Keratinocyte (primary cell): Measurements from ENCODE around the gene RBM47. TPM values are rescaled to one million over a fixed set of nuclear protein-coding genes. Genes with fewer than 3 reads are reported as not detected.

Experiments
- DNase-seq: peaks from one replicate; pipeline ENCODE4 v3.0.0-alpha.2; 2011; ENCODE audit warnings: low read depth, missing footprints, low spot score
- FAIRE-seq: peaks from 2 replicates; lab custom pipeline; 2011; peaks lifted over from hg19 to GRCh38; lab: Jason Lieb, UNC
- H2AFZ ChIP-seq: 2 replicates; pipeline ENCODE4 v1.6.0; 2012; ENCODE audit warnings: low read length, control low read depth, inconsistent platforms; ENCODE audit not compliant: control insufficient read depth
- H3K27ac ChIP-seq: 2 replicates; pipeline ENCODE4 v1.5.1; 2011; ENCODE audit warnings: low read length; ENCODE audit not compliant: control insufficient read depth, insufficient read depth
- H3K27me3 ChIP-seq: 3 replicates; pipeline ENCODE4 v1.6.0; 2011; ENCODE audit warnings: low read length; ENCODE audit not compliant: control insufficient read depth, insufficient read depth; ENCODE audit errors: extremely low read depth
- H3K36me3 ChIP-seq, 2 experiments: 2 replicates in 1 of 2; 3 replicates in 1 of 2; pipeline ENCODE4 v1.5.1; 2011; ENCODE audit warnings: low read length in 2 of 2, mild to moderate bottlenecking in 1 of 2; ENCODE audit not compliant: control insufficient read depth in 2 of 2, insufficient read depth in 2 of 2; ENCODE audit errors: extremely low read depth in 1 of 2
- H3K4me1 ChIP-seq: 3 replicates; pipeline ENCODE4 v1.5.1; 2011; ENCODE audit warnings: low read length; ENCODE audit not compliant: control insufficient read depth, insufficient read depth; ENCODE audit errors: extremely low read depth
- H3K4me2 ChIP-seq: 3 replicates; pipeline ENCODE4 v1.6.0; 2011; ENCODE audit warnings: low read depth, low read length; ENCODE audit not compliant: control insufficient read depth, insufficient read depth; ENCODE audit errors: extremely low read depth
- H3K4me3 ChIP-seq, 3 experiments: fragments of 200-600 bp in 1 of 3; sonication (generic) in 1 of 3; 2 replicates in 2 of 3; 3 replicates in 1 of 3; pipeline ENCODE4 v1.5.1; 2011 to 2016; ENCODE audit warnings: low read length in 3 of 3, mild to moderate bottlenecking in 3 of 3, control low read depth in 2 of 3, inconsistent platforms in 1 of 3, low read depth in 1 of 3, mixed read lengths in 1 of 3, mixed run types in 1 of 3, moderate library complexity in 1 of 3; ENCODE audit not compliant: control insufficient read depth in 2 of 3, insufficient read depth in 2 of 3; ENCODE audit errors: extremely low read depth in 1 of 3
- H3K79me2 ChIP-seq: 2 replicates; pipeline ENCODE4 v1.6.0; 2012; ENCODE audit warnings: low read length; ENCODE audit not compliant: control insufficient read depth, insufficient read depth
- H3K9ac ChIP-seq: 3 replicates; pipeline ENCODE4 v1.6.0; 2011; ENCODE audit warnings: low read length; ENCODE audit not compliant: control insufficient read depth, insufficient read depth; ENCODE audit errors: extremely low read depth
- H3K9me1 ChIP-seq: 3 replicates; pipeline ENCODE4 v1.6.0; 2011; ENCODE audit warnings: low read length; ENCODE audit not compliant: control insufficient read depth, insufficient read depth; ENCODE audit errors: extremely low read depth
- H3K9me3 ChIP-seq: 2 replicates; pipeline ENCODE4 v1.5.1; 2012; ENCODE audit warnings: low read depth, low read length; ENCODE audit not compliant: control insufficient read depth
- H4K20me1 ChIP-seq: 3 replicates; pipeline ENCODE4 v1.6.0; 2011; ENCODE audit warnings: low read length; ENCODE audit not compliant: control insufficient read depth, insufficient read depth; ENCODE audit errors: extremely low read depth
- CTCF ChIP-seq, 3 experiments: IDR thresholded peaks in 1 of 3; conservative IDR thresholded peaks in 1 of 3; optimal IDR thresholded peaks in 1 of 3; 2 replicates in 2 of 3; 3 replicates in 1 of 3; pipeline versions ENCODE3 to v1.5.1; 2011; ENCODE audit warnings: low read length in 3 of 3, mild to moderate bottlenecking in 3 of 3, moderate library complexity in 2 of 3, control low read depth in 1 of 3, inconsistent platforms in 1 of 3; ENCODE audit not compliant: insufficient read depth in 2 of 3; ENCODE audit errors: extremely low read depth in 1 of 3
- EZH2 ChIP-seq: IDR thresholded peaks from one replicate; pipeline ENCODE4 v1.6.1; 2012; ENCODE audit warnings: inconsistent platforms, mild to moderate bottlenecking, low read length, moderate library complexity
- dilution Hi-C: fragments of 300-500 bp; cut with MboI; formaldehyde crosslinking; loops from one replicate; pipeline ENCODE4 v1.7.0; 2020; ENCODE audit warnings: low sequenced_read_pairs; ENCODE audit not compliant: extremely low pct_ligation_motif_present
- polyA plus RNA-seq, 5 experiments: library from polyadenylated mRNA; depleted of rRNA in 3 of 5; stranded (reverse) in 3 of 5; stranded (forward) in 1 of 5; unstranded in 1 of 5; fragments of >200 nt; gene quantifications; 1 replicate in 1 of 5; 2 replicates in 3 of 5; 3 replicates in 1 of 5; pipeline versions ENCODE4 v1.2.1 to v1.2.3, GENCODE V29; 2011 to 2012; ENCODE audit warnings: missing spikeins in 2 of 5, low read depth in 1 of 5, low replicate concordance in 1 of 5

RBM47 gene
- polyA plus RNA-seq, 1 donor (not counting 4 experiments of a cell fraction or from before 2014, with no cell fraction given): 6.9 TPM

DNA sequence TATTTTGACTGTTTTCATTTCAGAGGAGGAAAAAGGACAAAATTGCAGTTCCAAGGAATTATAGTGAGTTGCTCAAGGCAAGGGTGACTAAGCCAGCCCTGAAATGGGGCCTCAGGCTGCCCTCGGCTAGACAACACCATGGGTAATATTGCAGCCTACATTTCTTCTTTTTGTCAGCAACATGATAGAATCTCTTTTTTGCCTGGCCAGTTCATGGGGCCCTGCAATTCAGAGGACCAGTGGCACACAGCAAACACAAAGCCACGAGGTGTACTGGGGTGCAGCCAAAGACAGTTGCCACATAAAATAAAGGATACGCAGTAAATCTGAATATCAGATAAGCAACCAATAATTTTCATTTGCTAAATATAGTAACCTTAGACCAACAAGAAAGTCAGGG, 41.8 kb downstream of the RBM47 start:
- H3K79me2 ChIP-seq: no peaks in the 10 kb centered on the region
- DNase-seq: no peak

GRCh38 chr4:40587351-40587750, 42.3 kb downstream of the RBM47 start:
- no peak overlapping the region for H3K4me3 ChIP-seq
- H4K20me1 ChIP-seq: no peaks in the 10 kb centered on the region
- dilution Hi-C loops: no loop called here
- H3K4me1 ChIP-seq: peaks cover 12% of the 10 kb centered on the region
- TF ChIP-seq EZH2: no peak
- H3K36me3 ChIP-seq: no peaks in the 10 kb centered on the region
- DNase-seq: no peak
- H2AFZ ChIP-seq: no peak overlapping the region
- no peaks in the 10 kb centered on the region for H3K9me1 ChIP-seq
- no peaks in the 10 kb centered on the region for H3K27me3 ChIP-seq
- no peaks in the 10 kb centered on the region for H3K9me3 ChIP-seq
- no peak overlapping the region for H3K9ac ChIP-seq
- no peak overlapping the region for H3K4me2 ChIP-seq
- FAIRE-seq: no peak
- no peak overlapping the region for H3K27ac ChIP-seq
- H3K79me2 ChIP-seq: no peaks in the 10 kb centered on the region

More for the DNA sequence above, 41.8 kb downstream of the RBM47 start:
- dilution Hi-C loops: no loop called here
- Histone ChIP-seq H2AFZ (no peak overlapping the region), H3K4me2 (no peak overlapping the region), H3K27me3 (no peaks in the 10 kb centered on the region), H3K36me3 (no peaks in the 10 kb centered on the region), H3K4me3 (no peak overlapping the region), H3K4me1 (peaks cover 12% of the 10 kb centered on the region), H3K9me1 (no peaks in the 10 kb centered on the region), H4K20me1 (no peaks in the 10 kb centered on the region), H3K9ac (no peak overlapping the region), H3K9me3 (no peaks in the 10 kb centered on the region), H3K27ac (no peak overlapping the region)
- FAIRE-seq: peak; percentile 39
- TF ChIP-seq CTCF (optimal IDR thresholded peaks at IDR 0.05 in 1 of 3, IDR thresholded peaks at IDR 0.05 in 1 of 3, conservative IDR thresholded peaks at IDR 0.05 in 1 of 3; ENCODE audit: extremely low read depth in 1 of 3, insufficient read depth in 2 of 3, low read length in 3 of 3) (no peak), EZH2 (no peak)

- H3K4me1 ChIP-seq: peaks cover 12% of the 10 kb centered on the region
- no peaks in the 10 kb centered on the region for H3K79me2 ChIP-seq
- H3K27ac ChIP-seq: no peak overlapping the region
- H3K9me3 ChIP-seq: no peaks in the 10 kb centered on the region
- dilution Hi-C loops: no loop called here
- H3K9ac ChIP-seq: no peak overlapping the region
- H3K4me3 ChIP-seq: no peak overlapping the region
- DNase-seq (no peak), FAIRE-seq (no peak)
- H3K4me2 ChIP-seq: no peak overlapping the region
- H3K9me1 ChIP-seq: no peaks in the 10 kb centered on the region
- H3K36me3 ChIP-seq: no peaks in the 10 kb centered on the region
- H3K27me3 ChIP-seq: no peaks in the 10 kb centered on the region
- H2AFZ ChIP-seq: no peak overlapping the region
- TF ChIP-seq EZH2 (no peak), CTCF (optimal IDR thresholded peaks at IDR 0.05 in 1 of 3, IDR thresholded peaks at IDR 0.05 in 1 of 3, conservative IDR thresholded peaks at IDR 0.05 in 1 of 3; ENCODE audit: extremely low read depth in 1 of 3, insufficient read depth in 2 of 3, low read length in 3 of 3) (no peak)
- H4K20me1 ChIP-seq: no peaks in the 10 kb centered on the region
Measured at GRCh38 chr4:40586729-40587128, 42.9 kb downstream of the RBM47 start.
